Iris pigment epithelial cell (primary cell): ENCODE results near the gene ETV1.
"Not testable (repeated sequence)": the region's sequence is repeated elsewhere in the genome, so short reads cannot be mapped to it uniquely, and the experiment has no call there.

ENCODE experiments used
- DNase-seq: peaks from one replicate; pipeline ENCODE4 v3.0.0-alpha.2; 2011; ENCODE audit warnings: low read depth

ETV1 gene

GRCh38 chr7:13932131-13932530 lies 57.3 kb downstream of the ETV1 start:
- no peak for DNase-seq

GRCh38 chr7:13921062-13921461 lies 68.4 kb downstream of the ETV1 start:
- no peak for DNase-seq

- DNase-seq, result peak; percentile 100
Measured at GRCh38 chr7:13920053-13920697, 69.3 kb downstream of the ETV1 start.

GRCh38 chr7:13918333-13918732 lies 71.1 kb downstream of the ETV1 start:
- DNase-seq, result not testable (repeated sequence)

GRCh38 chr7:13917103-13917502 lies 72.4 kb downstream of the ETV1 start:
- not testable (repeated sequence) for DNase-seq

- DNase-seq, result no peak
Measured at GRCh38 chr7:13915891-13916290, 73.6 kb downstream of the ETV1 start.

- no peak for DNase-seq
Measured at GRCh38 chr7:13912715-13913278, 76.7 kb downstream of the ETV1 start.

- no peak for DNase-seq
Measured at GRCh38 chr7:13911909-13912308, 77.6 kb downstream of the ETV1 start.

GRCh38 chr7:13910805-13911551 lies 78.5 kb downstream of the ETV1 start:
- no peak for DNase-seq

GRCh38 chr7:13908667-13909397 lies 80.6 kb downstream of the ETV1 start:
- DNase-seq, result peak; percentile 57

- no peak for DNase-seq
Measured at GRCh38 chr7:13907831-13908230, 81.6 kb downstream of the ETV1 start.

GRCh38 chr7:13904689-13905088 lies 84.8 kb downstream of the ETV1 start:
- peak; percentile 68 for DNase-seq

GRCh38 chr7:13904007-13904406 lies 85.5 kb downstream of the ETV1 start:
- DNase-seq, result peak; percentile 82

- DNase-seq, result no peak
Measured at GRCh38 chr7:13901577-13901976, 87.9 kb downstream of the ETV1 start.

- no peak for DNase-seq
Measured at GRCh38 chr7:13898957-13899670, 90.4 kb downstream of the ETV1 start.

GRCh38 chr7:13897819-13898218 lies 91.6 kb downstream of the ETV1 start:
- DNase-seq, result peak; percentile 54

- no peak for DNase-seq
Measured at GRCh38 chr7:13894954-13895353, 94.5 kb downstream of the ETV1 start.

GRCh38 chr7:13894377-13894776 lies 95.1 kb downstream of the ETV1 start:
- no peak for DNase-seq

- DNase-seq, result no peak
Measured at GRCh38 chr7:13890793-13891192, 98.7 kb downstream of the ETV1 start.

GRCh38 chr7:13886356-13886755 lies 103.1 kb downstream of the ETV1 start:
- DNase-seq, result no peak

GRCh38 chr7:13882051-13882450 lies 107.4 kb downstream of the ETV1 start:
- DNase-seq, result no peak

GRCh38 chr7:13880789-13881188 lies 108.7 kb downstream of the ETV1 start:
- DNase-seq, result peak; percentile 83
